Right lobe of liver (tissue), 6 donors: ENCODE results near the gene PIK3CB. TPM values are rescaled to one million over a fixed set of nuclear protein-coding genes. Genes with fewer than 3 reads are reported as not detected.
A peak's percentile ranks its signal among the peaks of the same experiment; 100 is the strongest.
"Not testable (repeated sequence)": the region's sequence is repeated elsewhere in the genome, so short reads cannot be mapped to it uniquely, and the experiment has no call there.

Experiments
- ATAC-seq, 4 donors: fragments of 200-7000 bp; cut with Tn5 transposase; one replicate each; pipeline ENCODE4 v1.9.1; 2020; ENCODE audit warnings: mild to moderate bottlenecking in 4 of 4, moderate library complexity in 4 of 4
- DNase-seq, 3 donors: peaks; one replicate each; pipeline ENCODE4 v3.0.0-alpha.2; 2020
- H3K27ac ChIP-seq, 3 donors: fragments of 200-600 bp; one replicate each; pipeline ENCODE4 v1.8.0; 2022
- H3K27me3 ChIP-seq, 2 donors: fragments of 200-600 bp; one replicate each; pipeline ENCODE4 v1.8.0; 2022
- H3K36me3 ChIP-seq, 4 donors: fragments of 200-600 bp; sonication (generic) in 1 of 4; one replicate each; pipeline versions ENCODE4 v1.5.1 to v1.8.0; 2017 to 2022; ENCODE audit warnings: control low read depth in 1 of 4
- H3K4me1 ChIP-seq, 4 donors: fragments of 200-600 bp; sonication (generic) in 1 of 4; one replicate each; pipeline versions ENCODE4 v1.5.1 to v1.8.0; 2017 to 2022; ENCODE audit warnings: control low read depth in 1 of 4
- H3K4me3 ChIP-seq, 3 donors: fragments of 200-600 bp; one replicate each; pipeline ENCODE4 v1.8.0; 2022
- H3K9me3 ChIP-seq, 4 donors: fragments of 200-600 bp; sonication (generic) in 1 of 4; one replicate each; pipeline versions ENCODE4 v1.5.1 to v1.8.0; 2017 to 2022; ENCODE audit warnings: control low read depth in 1 of 4
- CTCF ChIP-seq, 4 donors: fragments of 200-600 bp in 3 of 4; fragments of 450-650 bp in 1 of 4; IDR thresholded peaks; one replicate each; pipeline versions ENCODE4 v1.5.1 to v1.8.0; 2016 to 2022; ENCODE audit warnings: antibody characterized with exemption in 4 of 4, mild to moderate bottlenecking in 2 of 4
- POLR2A ChIP-seq: fragments of 450-650 bp; IDR thresholded peaks from one replicate; pipeline ENCODE4 v1.6.1; 2017; ENCODE audit warnings: antibody characterized with exemption, mild to moderate bottlenecking
- WGBS: methylation state at CpG from one replicate; pipeline ENCODE4 v1.1.6; 2018; ENCODE audit warnings: low coverage, low lambda C conversion rate; ENCODE audit not compliant: insufficient coverage; ENCODE audit errors: missing lambda C conversion rate; 5-methylcytosine and 5-hydroxymethylcytosine counted together
- intact Hi-C, 2 donors: fragments of 100-400 bp; cut with DNase I; formaldehyde crosslinking; loops; one replicate each; pipeline versions ENCODE4 v1.11.2 to v1.14.1; 2022
- total RNA-seq, 6 experiments: library from RNA; depleted of rRNA in 2 of 6; stranded (reverse); fragments of >200 nt in 2 of 6; fragmentation: NEBNext Ultra II Directional in 3 of 6; extraction: Animal tissue kit (Norgen Biotek cat#: 25700) in 3 of 6; gene quantifications; one replicate each; pipeline versions ENCODE4 v1.1.0 to v1.2.4, GENCODE V29; 2016 to 2023
- donor health status: DM: no; HTN: yes; CAD: no.
- donor health status: DM: no; HTN: no; CAD: no.
- donor health status: DM: no; HTN: no; CAD: no.
- donor health status: DM: no; HTN: yes; CAD: no.
- donor health status: DM: no; HTN: yes; CAD: no.

The PIK3CB gene
- total RNA-seq, 6 experiments from 2014 or later: 12.1 to 20.9 (median 14.6) TPM

GRCh38 chr3:138740072-138740471 lies 94.7 kb downstream of the PIK3CB start:
- no peak for DNase-seq
- Histone ChIP-seq H3K4me1 (no peaks in the 10 kb centered on the region), H3K27me3 (no peaks in the 10 kb centered on the region), H3K9me3 (no peaks in the 10 kb centered on the region), H3K36me3 (peaks cover 0 to 14% (median 0%) of the 10 kb centered on the region in 4 donors), H3K27ac (no peak overlapping the region), H3K4me3 (no peak overlapping the region)
- TF ChIP-seq POLR2A (no peak), CTCF (IDR thresholded peaks at IDR 0.05) (no peak)
- intact Hi-C loops: no loop called here
- no peak for ATAC-seq
- 75% methylated on average over 3 of the region's 5 CpGs for WGBS

- no peaks in the 10 kb centered on the region for H3K9me3 ChIP-seq
- H3K36me3 ChIP-seq: peaks cover 0 to 14% (median 0%) of the 10 kb centered on the region in 4 donors
- no peaks in the 10 kb centered on the region for H3K27me3 ChIP-seq
- TF ChIP-seq POLR2A (no peak), CTCF (IDR thresholded peaks at IDR 0.05) (no peak)
- DNase-seq (no peak), ATAC-seq (no peak)
- 91% methylated on average over 1 of the region's 1 CpG for WGBS
- H3K4me1 ChIP-seq: no peaks in the 10 kb centered on the region
- intact Hi-C loops: no loop called here
- no peak overlapping the region for H3K4me3 ChIP-seq
- no peak overlapping the region for H3K27ac ChIP-seq
Measured at GRCh38 chr3:138732456-138732855, 102.3 kb downstream of the PIK3CB start.

GRCh38 chr3:138726946-138727730 lies 107.6 kb downstream of the PIK3CB start:
- Histone ChIP-seq H3K27ac (no peak overlapping the region), H3K4me3 (no peak overlapping the region), H3K27me3 (no peaks in the 10 kb centered on the region), H3K36me3 (peaks cover 0 to 5% (median 0%) of the 10 kb centered on the region in 4 donors), H3K4me1 (no peaks in the 10 kb centered on the region), H3K9me3 (no peaks in the 10 kb centered on the region)
- WGBS: 95% methylated on average over 3 of the region's 5 CpGs
- TF ChIP-seq POLR2A: no peak
- no peak for TF ChIP-seq CTCF (IDR thresholded peaks at IDR 0.05)
- DNase-seq: no peak
- intact Hi-C loops: no loop called here
- peak in 1 of 4 donors; percentile 62 for ATAC-seq

GRCh38 chr3:138726042-138726441 lies 108.7 kb downstream of the PIK3CB start:
- intact Hi-C loops, H3K9me3 ChIP-seq, DNase-seq, H3K4me3 ChIP-seq, H3K27me3 ChIP-seq, H3K36me3 ChIP-seq, H3K27ac ChIP-seq, H3K4me1 ChIP-seq: not testable (repeated sequence)
- WGBS: 49% methylated on average over 2 of the region's 2 CpGs
- ATAC-seq: peak in 3 of 4 donors; percentile 41 to 65 (median 62)

GRCh38 chr3:138725116-138725515 lies 109.6 kb downstream of the PIK3CB start:
- Histone ChIP-seq H3K4me3 (no peak overlapping the region), H3K27ac (no peak overlapping the region), H3K9me3 (no peaks in the 10 kb centered on the region), H3K36me3 (no peaks in the 10 kb centered on the region), H3K4me1 (no peaks in the 10 kb centered on the region), H3K27me3 (no peaks in the 10 kb centered on the region)
- intact Hi-C loops: no loop called here
- DNase-seq: no peak
- WGBS: 50% methylated on average over 2 of the region's 2 CpGs
- ATAC-seq: no peak
- TF ChIP-seq POLR2A (no peak), CTCF (IDR thresholded peaks at IDR 0.05) (no peak)
